Fibroblast of lung (primary cell): ENCODE results near the gene NFIL3.

ENCODE experiments used
- EZH2 ChIP-seq: IDR thresholded peaks from 2 replicates; pipeline ENCODE4 v1.5.1; 2012; ENCODE audit warnings: low read length, control low read depth, mild to moderate bottlenecking; ENCODE audit errors: missing control alignments
- TF ChIP-seq, protein P1 (sequence below), 2 donors: IDR thresholded peaks in 1 of 2; conservative IDR thresholded peaks in 1 of 2; 1 replicate in 1 of 2; 2 replicates in 1 of 2; pipeline ENCODE4 v1.5.1; 2011 to 2012; ENCODE audit warnings: low read length in 2 of 2, control low read depth in 1 of 2, inconsistent platforms in 1 of 2, low read depth in 1 of 2, mild to moderate bottlenecking in 1 of 2

DNA sequence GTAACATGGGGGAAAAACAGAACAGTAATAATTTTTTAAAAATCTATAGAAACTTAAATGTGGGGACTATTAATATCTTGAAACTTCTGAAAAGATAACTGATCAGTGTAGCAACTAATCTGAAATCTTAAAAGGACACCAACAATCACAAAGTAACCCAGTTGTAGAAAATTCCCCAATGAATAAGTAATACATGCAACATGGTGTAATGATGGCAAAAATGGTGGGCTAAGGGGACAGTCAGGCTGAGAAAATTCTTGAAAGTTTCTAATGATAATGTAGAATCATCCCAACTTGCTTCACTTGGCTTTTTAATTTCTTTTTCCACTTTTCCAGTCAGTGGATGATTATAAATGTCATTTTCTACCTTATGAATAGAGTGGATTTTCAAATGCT lies 5.4 kb downstream of the NFIL3 start:
- TF ChIP-seq, protein P1, sequence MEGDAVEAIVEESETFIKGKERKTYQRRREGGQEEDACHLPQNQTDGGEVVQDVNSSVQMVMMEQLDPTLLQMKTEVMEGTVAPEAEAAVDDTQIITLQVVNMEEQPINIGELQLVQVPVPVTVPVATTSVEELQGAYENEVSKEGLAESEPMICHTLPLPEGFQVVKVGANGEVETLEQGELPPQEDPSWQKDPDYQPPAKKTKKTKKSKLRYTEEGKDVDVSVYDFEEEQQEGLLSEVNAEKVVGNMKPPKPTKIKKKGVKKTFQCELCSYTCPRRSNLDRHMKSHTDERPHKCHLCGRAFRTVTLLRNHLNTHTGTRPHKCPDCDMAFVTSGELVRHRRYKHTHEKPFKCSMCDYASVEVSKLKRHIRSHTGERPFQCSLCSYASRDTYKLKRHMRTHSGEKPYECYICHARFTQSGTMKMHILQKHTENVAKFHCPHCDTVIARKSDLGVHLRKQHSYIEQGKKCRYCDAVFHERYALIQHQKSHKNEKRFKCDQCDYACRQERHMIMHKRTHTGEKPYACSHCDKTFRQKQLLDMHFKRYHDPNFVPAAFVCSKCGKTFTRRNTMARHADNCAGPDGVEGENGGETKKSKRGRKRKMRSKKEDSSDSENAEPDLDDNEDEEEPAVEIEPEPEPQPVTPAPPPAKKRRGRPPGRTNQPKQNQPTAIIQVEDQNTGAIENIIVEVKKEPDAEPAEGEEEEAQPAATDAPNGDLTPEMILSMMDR (conservative IDR thresholded peaks at IDR 0.05 in 1 of 2, IDR thresholded peaks at IDR 0.05 in 1 of 2; ENCODE audit: low read depth in 1 of 2, low read length in 2 of 2), result no peak
- no peak for TF ChIP-seq EZH2
